ENCODE data around the gene OR2V2.

Gene OR2V2

DNA sequence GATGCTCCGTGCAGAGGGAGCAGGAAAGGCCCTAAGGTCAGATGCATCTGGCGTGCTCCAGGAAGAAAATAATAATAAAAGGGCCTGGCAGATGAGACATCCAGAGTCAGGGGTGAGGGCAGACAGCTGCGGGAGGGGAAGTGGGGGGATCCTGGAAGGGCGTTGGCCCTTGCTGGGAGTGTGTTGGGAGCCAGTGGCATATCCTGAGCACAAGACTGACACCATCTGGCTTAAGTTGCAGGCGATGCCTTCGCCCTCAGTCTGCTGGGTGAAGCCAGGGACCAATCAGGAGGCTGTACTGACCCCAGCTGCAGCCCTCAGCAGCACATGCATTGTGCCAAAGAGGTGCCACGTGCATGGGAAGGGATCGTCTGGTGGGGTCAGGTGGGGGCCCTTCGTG, 3.8 kb downstream of the OR2V2 start:
- in situ Hi-C loops (cut with MboI; ENCODE audit: low pct_unique_long_range_greater_than_20kb, low sequenced_read_pairs, unreplicated experiment): no loop called here

DNA sequence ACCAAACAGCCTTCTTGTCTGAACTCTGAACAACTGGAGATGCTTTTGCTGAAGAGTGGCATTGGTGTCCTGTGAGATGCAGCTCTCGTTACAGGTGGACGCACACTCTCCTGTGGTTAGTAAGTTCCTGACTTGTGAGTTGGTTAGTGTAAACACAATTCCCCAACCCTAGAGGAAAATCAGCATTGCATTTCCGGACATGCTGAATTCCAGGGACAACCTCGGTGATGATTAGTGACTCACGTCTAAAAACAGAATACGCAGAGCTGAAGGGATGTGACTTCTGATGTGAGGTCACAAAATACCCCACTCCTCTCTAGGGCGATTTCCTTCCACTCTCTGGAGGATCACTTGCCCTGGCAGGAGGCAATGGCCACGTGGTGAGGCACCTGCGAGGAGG, 5.0 kb downstream of the OR2V2 start:
- in situ Hi-C loops (cut with MboI; ENCODE audit: low pct_unique_long_range_greater_than_20kb, low sequenced_read_pairs, unreplicated experiment): no loop called here
- DNase-seq (ENCODE audit: low spot score): no peak
- TF ChIP-seq, protein P1, sequence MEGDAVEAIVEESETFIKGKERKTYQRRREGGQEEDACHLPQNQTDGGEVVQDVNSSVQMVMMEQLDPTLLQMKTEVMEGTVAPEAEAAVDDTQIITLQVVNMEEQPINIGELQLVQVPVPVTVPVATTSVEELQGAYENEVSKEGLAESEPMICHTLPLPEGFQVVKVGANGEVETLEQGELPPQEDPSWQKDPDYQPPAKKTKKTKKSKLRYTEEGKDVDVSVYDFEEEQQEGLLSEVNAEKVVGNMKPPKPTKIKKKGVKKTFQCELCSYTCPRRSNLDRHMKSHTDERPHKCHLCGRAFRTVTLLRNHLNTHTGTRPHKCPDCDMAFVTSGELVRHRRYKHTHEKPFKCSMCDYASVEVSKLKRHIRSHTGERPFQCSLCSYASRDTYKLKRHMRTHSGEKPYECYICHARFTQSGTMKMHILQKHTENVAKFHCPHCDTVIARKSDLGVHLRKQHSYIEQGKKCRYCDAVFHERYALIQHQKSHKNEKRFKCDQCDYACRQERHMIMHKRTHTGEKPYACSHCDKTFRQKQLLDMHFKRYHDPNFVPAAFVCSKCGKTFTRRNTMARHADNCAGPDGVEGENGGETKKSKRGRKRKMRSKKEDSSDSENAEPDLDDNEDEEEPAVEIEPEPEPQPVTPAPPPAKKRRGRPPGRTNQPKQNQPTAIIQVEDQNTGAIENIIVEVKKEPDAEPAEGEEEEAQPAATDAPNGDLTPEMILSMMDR (IDR thresholded peaks at IDR 0.05; ENCODE audit: extremely low read depth, insufficient read depth, missing control alignments): no peak

More for the DNA sequence above, 3.8 kb downstream of the OR2V2 start:
- TF ChIP-seq, protein P1 (IDR thresholded peaks at IDR 0.05; ENCODE audit: extremely low read depth, insufficient read depth, missing control alignments): no peak
- no peak for DNase-seq (ENCODE audit: low spot score)

DNA sequence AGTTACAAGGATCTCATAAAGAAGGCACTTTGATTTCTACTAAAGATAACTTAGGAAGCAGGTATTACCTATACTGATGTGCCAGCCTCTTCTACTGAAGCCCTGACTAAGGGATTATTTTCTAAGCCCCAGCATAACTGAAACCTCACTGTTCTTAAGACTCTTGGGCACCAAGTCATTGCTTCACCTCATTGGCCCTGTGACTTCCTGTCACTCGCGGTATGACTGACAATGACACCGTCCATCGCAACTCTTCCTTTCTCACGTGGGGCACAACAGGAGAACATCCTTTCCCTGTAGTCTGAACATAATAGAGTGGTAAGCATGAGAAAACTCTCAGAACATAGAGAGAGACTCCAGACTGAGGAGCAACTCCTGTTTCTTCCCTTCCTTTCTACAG, 6.4 kb downstream of the OR2V2 start:
- no peak for DNase-seq (ENCODE audit: low spot score)
- TF ChIP-seq, protein P1 (IDR thresholded peaks at IDR 0.05; ENCODE audit: extremely low read depth, insufficient read depth, missing control alignments): no peak
- in situ Hi-C loops (cut with MboI; ENCODE audit: low pct_unique_long_range_greater_than_20kb, low sequenced_read_pairs, unreplicated experiment): no loop called here

DNA sequence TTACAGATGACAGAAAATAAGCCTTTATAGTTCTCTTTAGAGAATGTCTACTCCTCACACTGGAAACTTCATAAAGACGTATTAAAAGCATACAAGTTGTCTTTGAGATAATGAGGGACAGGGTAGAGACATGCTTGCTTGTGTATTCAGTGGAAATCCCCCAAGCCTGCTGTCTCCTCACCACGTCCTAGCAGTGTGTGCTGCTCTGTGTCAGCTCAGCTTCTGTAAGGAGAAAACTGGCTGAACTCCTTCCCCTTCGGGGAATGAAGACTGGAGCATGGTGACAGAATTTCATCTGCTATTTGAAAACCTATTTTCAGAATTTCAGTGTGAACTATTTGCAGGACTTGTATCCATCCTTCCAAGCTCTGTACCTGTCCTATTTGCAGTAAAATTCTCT, 9.4 kb downstream of the OR2V2 start:
- TF ChIP-seq, protein P1 (IDR thresholded peaks at IDR 0.05; ENCODE audit: extremely low read depth, insufficient read depth, missing control alignments): no peak
- in situ Hi-C loops (cut with MboI; ENCODE audit: low pct_unique_long_range_greater_than_20kb, low sequenced_read_pairs, unreplicated experiment): no loop called here
- no peak for DNase-seq (ENCODE audit: low spot score)

DNA sequence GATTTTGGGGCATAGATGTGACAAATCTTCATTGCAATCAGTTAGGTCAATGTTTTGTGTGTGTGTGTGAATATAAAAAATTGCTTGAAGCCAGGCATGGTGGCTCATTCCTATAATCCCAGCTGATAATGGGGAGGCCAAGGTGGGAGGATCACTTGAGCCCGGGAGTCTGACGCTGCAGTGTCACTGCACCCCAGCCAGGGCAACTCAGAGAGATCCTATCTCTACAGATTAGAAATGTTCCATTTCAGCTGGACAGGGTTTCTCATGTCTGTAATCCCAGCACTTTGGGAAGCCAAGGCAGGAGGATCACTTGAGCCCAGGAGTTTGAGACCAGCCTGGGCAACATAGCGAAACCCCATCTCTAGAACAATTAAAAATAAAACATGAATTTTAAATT, 11.5 kb downstream of the OR2V2 start:
- DNase-seq (ENCODE audit: low spot score): no peak
- TF ChIP-seq, protein P1 (IDR thresholded peaks at IDR 0.05; ENCODE audit: extremely low read depth, insufficient read depth, missing control alignments): no peak
- in situ Hi-C loops (cut with MboI; ENCODE audit: low pct_unique_long_range_greater_than_20kb, low sequenced_read_pairs, unreplicated experiment): no loop called here

DNA sequence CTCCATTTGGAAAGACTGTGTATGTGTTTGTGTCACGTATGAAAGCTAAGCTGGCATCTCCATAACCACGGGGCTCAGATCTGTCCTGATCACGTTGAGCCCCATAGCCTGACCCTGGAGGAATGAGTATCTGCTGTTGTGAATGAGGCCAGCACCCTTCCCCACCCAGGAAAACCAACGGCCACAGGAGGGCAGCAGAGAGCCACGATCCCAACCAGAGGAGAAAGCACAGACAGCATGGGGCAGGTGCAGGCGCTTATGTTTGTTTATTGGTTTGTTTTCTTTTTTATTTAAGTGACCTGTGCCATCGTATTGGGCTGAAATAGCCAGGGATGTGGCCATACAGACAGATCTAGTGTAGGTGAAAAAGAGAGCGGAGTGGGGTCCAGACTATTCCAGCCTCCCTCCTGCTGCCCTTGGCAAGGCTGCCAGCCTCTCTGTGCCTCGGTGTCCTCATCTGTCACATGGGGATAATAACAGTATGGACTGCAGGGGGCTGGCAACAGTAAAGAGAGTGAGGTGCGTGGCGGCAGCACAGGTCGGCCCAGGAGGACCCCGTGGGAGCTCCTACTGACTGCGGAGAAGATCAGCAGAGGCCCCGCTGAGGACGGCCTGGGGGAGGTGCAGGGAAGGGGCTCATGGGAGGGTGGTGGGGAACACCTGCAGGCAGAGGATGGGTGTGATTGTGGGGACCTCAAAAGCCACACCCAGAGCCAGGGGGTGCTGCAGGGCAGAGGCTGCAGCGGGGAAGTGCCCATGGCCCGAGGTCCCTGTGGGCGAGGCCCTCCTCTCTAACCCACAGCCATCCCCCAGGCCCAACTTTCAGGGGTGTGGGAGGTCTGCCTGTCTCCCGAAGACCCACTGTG, 12.1 kb downstream of the OR2V2 start:
- DNase-seq (ENCODE audit: low spot score): peak; percentile 86
- TF ChIP-seq, protein P1 (IDR thresholded peaks at IDR 0.05; ENCODE audit: extremely low read depth, insufficient read depth, missing control alignments): peak; percentile 92
- in situ Hi-C loops (cut with MboI; ENCODE audit: low pct_unique_long_range_greater_than_20kb, low sequenced_read_pairs, unreplicated experiment): no loop called here

Data from GM13977 (cell line).